Neural cell (in vitro differentiated cells): ENCODE results near the gene CASZ1.

Experiments used
- CTCF ChIP-seq: fragments of 450-650 bp; IDR thresholded peaks from 2 replicates; pipeline ENCODE4 v1.5.1; 2014; ENCODE audit warnings: antibody characterized with exemption, mild to moderate bottlenecking, moderate library complexity; ENCODE audit not compliant: poor library complexity, severe bottlenecking
- EP300 ChIP-seq: fragments of 450-650 bp; conservative IDR thresholded peaks from 2 replicates; pipeline ENCODE4 v1.6.1; 2014; ENCODE audit warnings: antibody characterized with exemption, mild to moderate bottlenecking, moderate library complexity; ENCODE audit not compliant: poor library complexity, severe bottlenecking
- EZH2 ChIP-seq: fragments of 200-600, 300-800 bp; shearing (Covaris generic), sonication (generic); IDR thresholded peaks from 2 replicates; pipeline ENCODE4 v1.6.1; 2014; ENCODE audit warnings: antibody characterized with exemption, low read length, borderline replicate concordance, mild to moderate bottlenecking; ENCODE audit not compliant: insufficient read depth, poor library complexity, severe bottlenecking
- POLR2AphosphoS5 ChIP-seq: IDR thresholded peaks from 2 replicates; pipeline ENCODE4 v1.6.1; 2012
- RAD21 ChIP-seq: fragments of 450-650 bp; conservative IDR thresholded peaks from 2 replicates; pipeline ENCODE4 v1.6.1; 2014; ENCODE audit warnings: antibody characterized with exemption, mild to moderate bottlenecking, moderate library complexity
- SMC3 ChIP-seq: fragments of 450-650 bp; conservative IDR thresholded peaks from 2 replicates; pipeline ENCODE4 v1.6.1; 2014; ENCODE audit warnings: antibody characterized with exemption, mild to moderate bottlenecking, moderate library complexity; ENCODE audit not compliant: poor library complexity

- TF ChIP-seq SMC3 (no peak), CTCF (no peak), EZH2 (no peak), POLR2AphosphoS5 (no peak), EP300 (no peak), RAD21 (no peak)
Observed at GRCh38 chr1:10788592-10789006, 7.8 kb downstream of the CASZ1 start.
